ENCODE data around the gene TIMD4.
"Not testable (repeated sequence)": the region's sequence is repeated elsewhere in the genome, so short reads cannot be mapped to it uniquely, and the experiment has no call there.

GRCh38 chr5:156967386-156967785 is 4.4 kb upstream of the TIMD4 start:
- TF ChIP-seq CTCF, POLR2A (IDR thresholded peaks at IDR 0.05): not testable (repeated sequence)

Measured in ovary (tissue), 3 donors.